ENCODE data around the gene ZFYVE19.

Gene ZFYVE19

GRCh38 chr15:40768521-40769273, 38.2 kb upstream of the ZFYVE19 start:
- Histone ChIP-seq H3K4me3 (ENCODE audit: low read length in 2 of 2) (no peak overlapping the region), H3K9ac (ENCODE audit: low read length in 2 of 2) (no peak overlapping the region), H3K27ac (ENCODE audit: low read length) (no peak overlapping the region), H3K27me3 (ENCODE audit: control insufficient read depth in 1 of 2, insufficient read depth in 2 of 2, low read length in 2 of 2) (no peaks in the 10 kb centered on the region), H3K36me3 (ENCODE audit: control insufficient read depth in 2 of 2, insufficient read depth in 2 of 2, low read length in 2 of 2) (peaks cover 10% of the 10 kb centered on the region in 2 donors), H3K4me1 (ENCODE audit: control insufficient read depth, insufficient read depth, low read length) (peaks cover 20% of the 10 kb centered on the region), H3K9me3 (ENCODE audit: control insufficient read depth in 2 of 2, low read length in 2 of 2) (no peaks in the 10 kb centered on the region)

- no peak within 1 kb of the TSS for H3K9ac ChIP-seq (ENCODE audit: low read length in 2 of 2)
Measured at GRCh38 chr15:40769274-40770146, 37.4 kb upstream of the ZFYVE19 start, which contains the start of gene C15orf62. C15orf62 (plus strand) TSS chr15:40769980; CDS start chr15:40770496, 516 bp downstream.

GRCh38 chr15:40770147-40770721, 36.7 kb upstream of the ZFYVE19 start:
- Histone ChIP-seq H3K27me3 (ENCODE audit: control insufficient read depth in 1 of 2, insufficient read depth in 2 of 2, low read length in 2 of 2) (no peaks in the 10 kb centered on the region), H3K4me3 (ENCODE audit: low read length in 2 of 2) (no peak overlapping the region), H3K9ac (ENCODE audit: low read length in 2 of 2) (no peak overlapping the region), H3K36me3 (ENCODE audit: control insufficient read depth in 2 of 2, insufficient read depth in 2 of 2, low read length in 2 of 2) (peaks cover 23 to 25% of the 10 kb centered on the region in 2 donors), H3K4me1 (ENCODE audit: control insufficient read depth, insufficient read depth, low read length) (peaks cover 8% of the 10 kb centered on the region), H3K9me3 (ENCODE audit: control insufficient read depth in 2 of 2, low read length in 2 of 2) (no peaks in the 10 kb centered on the region), H3K27ac (ENCODE audit: low read length) (no peak overlapping the region)

More at GRCh38 chr15:40769274-40770146, 37.4 kb upstream of the ZFYVE19 start, which contains the start of gene C15orf62:
- no peak within 1 kb of the TSS for H3K27ac ChIP-seq (ENCODE audit: low read length)
- H3K27me3 ChIP-seq (ENCODE audit: control insufficient read depth in 1 of 2, insufficient read depth in 2 of 2, low read length in 2 of 2) = no peaks in the 10 kb centered on the region
- peaks cover 12% of the 10 kb centered on the region for H3K4me1 ChIP-seq (ENCODE audit: control insufficient read depth, insufficient read depth, low read length)
- H3K4me3 ChIP-seq (ENCODE audit: low read length in 2 of 2) = no peak within 1 kb of the TSS
- no peaks in the 10 kb centered on the region for H3K9me3 ChIP-seq (ENCODE audit: control insufficient read depth in 2 of 2, low read length in 2 of 2)
- peaks cover 16 to 18% of the 10 kb centered on the region in 2 donors for H3K36me3 ChIP-seq (ENCODE audit: control insufficient read depth in 2 of 2, insufficient read depth in 2 of 2, low read length in 2 of 2)

GRCh38 chr15:40771242-40771641, 35.6 kb upstream of the ZFYVE19 start:
- Histone ChIP-seq H3K4me3 (ENCODE audit: low read length in 2 of 2) (no peak overlapping the region), H3K4me1 (ENCODE audit: control insufficient read depth, insufficient read depth, low read length) (peaks cover 8% of the 10 kb centered on the region), H3K9me3 (ENCODE audit: control insufficient read depth in 2 of 2, low read length in 2 of 2) (no peaks in the 10 kb centered on the region), H3K36me3 (ENCODE audit: control insufficient read depth in 2 of 2, insufficient read depth in 2 of 2, low read length in 2 of 2) (peaks cover 32 to 33% of the 10 kb centered on the region in 2 donors), H3K9ac (ENCODE audit: low read length in 2 of 2) (no peak overlapping the region), H3K27me3 (ENCODE audit: control insufficient read depth in 1 of 2, insufficient read depth in 2 of 2, low read length in 2 of 2) (no peaks in the 10 kb centered on the region), H3K27ac (ENCODE audit: low read length) (no peak overlapping the region)

GRCh38 chr15:40772014-40772413, 34.9 kb upstream of the ZFYVE19 start:
- Histone ChIP-seq H3K4me1 (ENCODE audit: control insufficient read depth, insufficient read depth, low read length) (peaks cover 8% of the 10 kb centered on the region), H3K27ac (ENCODE audit: low read length) (no peak overlapping the region), H3K9me3 (ENCODE audit: control insufficient read depth in 2 of 2, low read length in 2 of 2) (no peaks in the 10 kb centered on the region), H3K27me3 (ENCODE audit: control insufficient read depth in 1 of 2, insufficient read depth in 2 of 2, low read length in 2 of 2) (no peaks in the 10 kb centered on the region), H3K4me3 (ENCODE audit: low read length in 2 of 2) (no peak overlapping the region), H3K9ac (ENCODE audit: low read length in 2 of 2) (no peak overlapping the region), H3K36me3 (ENCODE audit: control insufficient read depth in 2 of 2, insufficient read depth in 2 of 2, low read length in 2 of 2) (peaks cover 39 to 40% of the 10 kb centered on the region in 2 donors)

GRCh38 chr15:40773496-40773895, 33.4 kb upstream of the ZFYVE19 start:
- H3K36me3 ChIP-seq (ENCODE audit: control insufficient read depth in 2 of 2, insufficient read depth in 2 of 2, low read length in 2 of 2) = peaks cover 41 to 44% of the 10 kb centered on the region in 2 donors
- no peaks in the 10 kb centered on the region for H3K27me3 ChIP-seq (ENCODE audit: control insufficient read depth in 1 of 2, insufficient read depth in 2 of 2, low read length in 2 of 2)
- H3K9ac ChIP-seq (ENCODE audit: low read length in 2 of 2) = no peak overlapping the region
- H3K4me3 ChIP-seq (ENCODE audit: low read length in 2 of 2) = no peak overlapping the region
- H3K4me1 ChIP-seq (ENCODE audit: control insufficient read depth, insufficient read depth, low read length) = peaks cover 8% of the 10 kb centered on the region
- H3K9me3 ChIP-seq (ENCODE audit: control insufficient read depth in 2 of 2, low read length in 2 of 2) = no peaks in the 10 kb centered on the region
- no peak overlapping the region for H3K27ac ChIP-seq (ENCODE audit: low read length)

- Histone ChIP-seq H3K9ac (ENCODE audit: low read length in 2 of 2) (no peak overlapping the region), H3K36me3 (ENCODE audit: control insufficient read depth in 2 of 2, insufficient read depth in 2 of 2, low read length in 2 of 2) (peaks cover 45 to 46% of the 10 kb centered on the region in 2 donors), H3K4me1 (ENCODE audit: control insufficient read depth, insufficient read depth, low read length) (peaks cover 7% of the 10 kb centered on the region), H3K27ac (ENCODE audit: low read length) (no peak overlapping the region), H3K4me3 (ENCODE audit: low read length in 2 of 2) (no peak overlapping the region), H3K9me3 (ENCODE audit: control insufficient read depth in 2 of 2, low read length in 2 of 2) (no peaks in the 10 kb centered on the region), H3K27me3 (ENCODE audit: control insufficient read depth in 1 of 2, insufficient read depth in 2 of 2, low read length in 2 of 2) (no peaks in the 10 kb centered on the region)
Measured at GRCh38 chr15:40773902-40774301, 33.0 kb upstream of the ZFYVE19 start.

- Histone ChIP-seq H3K9me3 (ENCODE audit: control insufficient read depth in 2 of 2, low read length in 2 of 2) (no peaks in the 10 kb centered on the region), H3K9ac (ENCODE audit: low read length in 2 of 2) (no peak overlapping the region), H3K4me1 (ENCODE audit: control insufficient read depth, insufficient read depth, low read length) (no peaks in the 10 kb centered on the region), H3K27ac (ENCODE audit: low read length) (no peak overlapping the region), H3K27me3 (ENCODE audit: control insufficient read depth in 1 of 2, insufficient read depth in 2 of 2, low read length in 2 of 2) (no peaks in the 10 kb centered on the region), H3K36me3 (ENCODE audit: control insufficient read depth in 2 of 2, insufficient read depth in 2 of 2, low read length in 2 of 2) (peaks cover 50 to 54% of the 10 kb centered on the region in 2 donors), H3K4me3 (ENCODE audit: low read length in 2 of 2) (no peak overlapping the region)
Measured at GRCh38 chr15:40775007-40775406, 31.9 kb upstream of the ZFYVE19 start.

GRCh38 chr15:40775740-40776536, 31.0 kb upstream of the ZFYVE19 start:
- no peaks in the 10 kb centered on the region for H3K9me3 ChIP-seq (ENCODE audit: control insufficient read depth in 2 of 2, low read length in 2 of 2)
- H3K4me3 ChIP-seq (ENCODE audit: low read length in 2 of 2) = no peak overlapping the region
- no peaks in the 10 kb centered on the region for H3K4me1 ChIP-seq (ENCODE audit: control insufficient read depth, insufficient read depth, low read length)
- peaks cover 50 to 54% of the 10 kb centered on the region in 2 donors for H3K36me3 ChIP-seq (ENCODE audit: control insufficient read depth in 2 of 2, insufficient read depth in 2 of 2, low read length in 2 of 2)
- H3K27ac ChIP-seq (ENCODE audit: low read length) = no peak overlapping the region
- H3K27me3 ChIP-seq (ENCODE audit: control insufficient read depth in 1 of 2, insufficient read depth in 2 of 2, low read length in 2 of 2) = no peaks in the 10 kb centered on the region
- H3K9ac ChIP-seq (ENCODE audit: low read length in 2 of 2) = no peak overlapping the region
